ENCODE measurements around the gene SPTBN2.

SPTBN2 gene

GRCh38 chr11:66676931-66677598 is 52.0 kb downstream of the SPTBN2 start:
- DNase-seq, result no peak
- TF ChIP-seq POLR2A (IDR thresholded peaks at IDR 0.05; ENCODE audit: low read length) (no peak), GATA1 (IDR thresholded peaks at IDR 0.05; ENCODE audit: low read depth, low read length) (no peak)

- TF ChIP-seq GATA1 (IDR thresholded peaks at IDR 0.05; ENCODE audit: low read depth, low read length) (no peak), POLR2A (IDR thresholded peaks at IDR 0.05; ENCODE audit: low read length) (no peak)
- no peak for DNase-seq
Observed at GRCh38 chr11:66676282-66676919, 52.6 kb downstream of the SPTBN2 start.

GRCh38 chr11:66674964-66675602 is 53.9 kb downstream of the SPTBN2 start:
- TF ChIP-seq GATA1 (IDR thresholded peaks at IDR 0.05; ENCODE audit: low read depth, low read length) (no peak), POLR2A (IDR thresholded peaks at IDR 0.05; ENCODE audit: low read length) (no peak)
- DNase-seq, result no peak

- TF ChIP-seq POLR2A (IDR thresholded peaks at IDR 0.05; ENCODE audit: low read length) (no peak), GATA1 (IDR thresholded peaks at IDR 0.05; ENCODE audit: low read depth, low read length) (no peak)
Observed at GRCh38 chr11:66670816-66671215, 58.2 kb downstream of the SPTBN2 start.

GRCh38 chr11:66665369-66665768 is 63.6 kb downstream of the SPTBN2 start:
- no peak for DNase-seq
- no peak for TF ChIP-seq POLR2A (IDR thresholded peaks at IDR 0.05; ENCODE audit: low read length)
- no peak for TF ChIP-seq GATA1 (IDR thresholded peaks at IDR 0.05; ENCODE audit: low read depth, low read length)

More at GRCh38 chr11:66670816-66671215, 58.2 kb downstream of the SPTBN2 start:
- no peak for DNase-seq

GRCh38 chr11:66663741-66664296 is 65.2 kb downstream of the SPTBN2 start:
- no peak for DNase-seq
- TF ChIP-seq POLR2A (IDR thresholded peaks at IDR 0.05; ENCODE audit: low read length) (no peak), GATA1 (IDR thresholded peaks at IDR 0.05; ENCODE audit: low read depth, low read length) (no peak)

GRCh38 chr11:66659763-66660162 is 69.3 kb downstream of the SPTBN2 start:
- peak in 1 of 2 experiments; percentile 19 for DNase-seq
- no peak for TF ChIP-seq POLR2A (IDR thresholded peaks at IDR 0.05; ENCODE audit: low read length)
- no peak for TF ChIP-seq GATA1 (IDR thresholded peaks at IDR 0.05; ENCODE audit: low read depth, low read length)

- TF ChIP-seq GATA1 (IDR thresholded peaks at IDR 0.05; ENCODE audit: low read depth, low read length) (no peak), POLR2A (IDR thresholded peaks at IDR 0.05; ENCODE audit: low read length) (no peak)
- DNase-seq, result peak; percentile 20 to 22
Observed at GRCh38 chr11:66653123-66653522, 75.9 kb downstream of the SPTBN2 start.

GRCh38 chr11:66652651-66653050 is 76.4 kb downstream of the SPTBN2 start:
- no peak for TF ChIP-seq POLR2A (IDR thresholded peaks at IDR 0.05; ENCODE audit: low read length)
- TF ChIP-seq GATA1 (IDR thresholded peaks at IDR 0.05; ENCODE audit: low read depth, low read length), result no peak
- no peak for DNase-seq

GRCh38 chr11:66651016-66651415 is 78.0 kb downstream of the SPTBN2 start:
- TF ChIP-seq POLR2A (IDR thresholded peaks at IDR 0.05; ENCODE audit: low read length) (no peak), GATA1 (IDR thresholded peaks at IDR 0.05; ENCODE audit: low read depth, low read length) (no peak)
- DNase-seq, result no peak

GRCh38 chr11:66649903-66650302 is 79.1 kb downstream of the SPTBN2 start:
- TF ChIP-seq GATA1 (IDR thresholded peaks at IDR 0.05; ENCODE audit: low read depth, low read length) (no peak), POLR2A (IDR thresholded peaks at IDR 0.05; ENCODE audit: low read length) (no peak)
- DNase-seq, result no peak

GRCh38 chr11:66646828-66647227 is 82.2 kb downstream of the SPTBN2 start:
- TF ChIP-seq GATA1 (IDR thresholded peaks at IDR 0.05; ENCODE audit: low read depth, low read length) (no peak), POLR2A (IDR thresholded peaks at IDR 0.05; ENCODE audit: low read length) (no peak)
- no peak for DNase-seq

GRCh38 chr11:66643745-66644437 is 85.1 kb downstream of the SPTBN2 start:
- no peak for DNase-seq
- TF ChIP-seq POLR2A (IDR thresholded peaks at IDR 0.05; ENCODE audit: low read length) (no peak), GATA1 (IDR thresholded peaks at IDR 0.05; ENCODE audit: low read depth, low read length) (no peak)

GRCh38 chr11:66641834-66642233 is 87.2 kb downstream of the SPTBN2 start:
- TF ChIP-seq POLR2A (IDR thresholded peaks at IDR 0.05; ENCODE audit: low read length) (no peak), GATA1 (IDR thresholded peaks at IDR 0.05; ENCODE audit: low read depth, low read length) (no peak)
- DNase-seq, result no peak

- peak; percentile 57 to 74 for DNase-seq
Observed at GRCh38 chr11:66639814-66640340, 89.1 kb downstream of the SPTBN2 start.
